GM12892 (cell line): ENCODE measurements around the gene LIME1.
A peak's percentile ranks its signal among the peaks of the same experiment; 100 is the strongest.
"Not testable (repeated sequence)": the region's sequence is repeated elsewhere in the genome, so short reads cannot be mapped to it uniquely, and the experiment has no call there.

Source experiments
- DNase-seq: peaks from one replicate; pipeline ENCODE4 v3.0.0; 2011; ENCODE audit not compliant: insufficient read length
- FAIRE-seq: peaks from 2 replicates; lab custom pipeline; 2011; peaks lifted over from hg19 to GRCh38; lab: Jason Lieb, UNC
- POLR2A ChIP-seq: IDR thresholded peaks from 2 replicates; pipeline ENCODE4 v1.6.1; 2011; ENCODE audit warnings: low read depth, low read length, control low read depth
- POLR2AphosphoS5 ChIP-seq: IDR thresholded peaks from 2 replicates; pipeline ENCODE4 v1.6.1; 2011; ENCODE audit warnings: low read depth, low read length, control low read depth
- TAF1 ChIP-seq: IDR thresholded peaks from 2 replicates; pipeline ENCODE4 v1.6.1; 2011; ENCODE audit warnings: low read depth, mild to moderate bottlenecking, control low read depth, low read length, borderline replicate concordance

The LIME1 gene

GRCh38 chr20:63706027-63706695, 30.3 kb upstream of the LIME1 start:
- no peak for TF ChIP-seq TAF1
- TF ChIP-seq POLR2AphosphoS5, result no peak
- TF ChIP-seq POLR2A, result no peak
- DNase-seq, result no peak
- FAIRE-seq, result no peak

GRCh38 chr20:63706852-63707557, 29.5 kb upstream of the LIME1 start:
- no peak for TF ChIP-seq POLR2AphosphoS5
- TF ChIP-seq TAF1, result 0 out of 2 replicates have a peak, but pooled peaks have one; percentile 13
- peak; percentile 60 for DNase-seq
- FAIRE-seq, result peak; percentile 84

- DNase-seq (peak; percentile 90), FAIRE-seq (peak; percentile 95)
- TF ChIP-seq TAF1, result 0 out of 2 replicates have a peak, but pooled peaks have one; percentile 40
- TF ChIP-seq POLR2A, result peak; percentile 76; the same call in 1 of the 2 replicates
- no peak for TF ChIP-seq POLR2AphosphoS5
These were observed 28.7 kb upstream of the LIME1 start, which contains the start of the genes ARFRP1 and ZGPAT for GRCh38 chr20:63707558-63708300. Gene ARFRP1, minus strand, starts transcription at chr20:63707976. Its CDS starts 885 bp downstream, at chr20:63707091. Gene ZGPAT, plus strand, starts transcription at chr20:63708039. Its CDS starts 542 bp downstream, at chr20:63708581.

- peak; percentile 39 for DNase-seq
- no peak for FAIRE-seq
- TF ChIP-seq POLR2AphosphoS5 (no peak), TAF1 (no peak), POLR2A (no peak)
These were observed 27.9 kb upstream of the LIME1 start for GRCh38 chr20:63708301-63709148.

GRCh38 chr20:63709149-63709527, 27.3 kb upstream of the LIME1 start:
- no peak for TF ChIP-seq TAF1
- no peak for TF ChIP-seq POLR2AphosphoS5
- TF ChIP-seq POLR2A, result no peak
- no peak for DNase-seq
- no peak for FAIRE-seq

GRCh38 chr20:63711085-63711645, 25.3 kb upstream of the LIME1 start:
- FAIRE-seq, result no peak
- DNase-seq, result no peak

GRCh38 chr20:63712191-63712590, 24.3 kb upstream of the LIME1 start:
- no peak for DNase-seq
- TF ChIP-seq POLR2AphosphoS5 (no peak), POLR2A (no peak), TAF1 (no peak)
- FAIRE-seq, result no peak

More at GRCh38 chr20:63711085-63711645, 25.3 kb upstream of the LIME1 start:
- TF ChIP-seq TAF1, result no peak
- TF ChIP-seq POLR2AphosphoS5, result no peak
- no peak for TF ChIP-seq POLR2A

GRCh38 chr20:63714858-63715257, 21.6 kb upstream of the LIME1 start:
- DNase-seq, result no peak
- no peak for FAIRE-seq
- TF ChIP-seq TAF1 (no peak), POLR2A (no peak), POLR2AphosphoS5 (no peak)

GRCh38 chr20:63718996-63719395, 17.5 kb upstream of the LIME1 start:
- no peak for FAIRE-seq
- TF ChIP-seq POLR2AphosphoS5, result no peak
- TF ChIP-seq TAF1, result no peak
- no peak for TF ChIP-seq POLR2A
- DNase-seq, result no peak

- not testable (repeated sequence) for DNase-seq, FAIRE-seq
These were observed 13.4 kb upstream of the LIME1 start for GRCh38 chr20:63722967-63723622.
